Stimulated activated CD4-positive, alpha-beta T cell treated with anti-CD3 and anti-CD28 coated beads, Interleukin-1b, Interleukin-23, amount 100 ng/mL, for 24 hours (primary cell): Measurements from ENCODE around the gene VSIG8.
"Not testable (repeated sequence)": the region's sequence is repeated elsewhere in the genome, so short reads cannot be mapped to it uniquely, and the experiment has no call there.

ENCODE experiments used
- DNase-seq, 4 experiments: peaks; one replicate each; pipeline ENCODE4 v3.0.0-alpha.2; 2020; ENCODE audit warnings: low read depth in 4 of 4, low spot score in 1 of 4

The VSIG8 gene, protein sequence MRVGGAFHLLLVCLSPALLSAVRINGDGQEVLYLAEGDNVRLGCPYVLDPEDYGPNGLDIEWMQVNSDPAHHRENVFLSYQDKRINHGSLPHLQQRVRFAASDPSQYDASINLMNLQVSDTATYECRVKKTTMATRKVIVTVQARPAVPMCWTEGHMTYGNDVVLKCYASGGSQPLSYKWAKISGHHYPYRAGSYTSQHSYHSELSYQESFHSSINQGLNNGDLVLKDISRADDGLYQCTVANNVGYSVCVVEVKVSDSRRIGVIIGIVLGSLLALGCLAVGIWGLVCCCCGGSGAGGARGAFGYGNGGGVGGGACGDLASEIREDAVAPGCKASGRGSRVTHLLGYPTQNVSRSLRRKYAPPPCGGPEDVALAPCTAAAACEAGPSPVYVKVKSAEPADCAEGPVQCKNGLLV

DNA sequence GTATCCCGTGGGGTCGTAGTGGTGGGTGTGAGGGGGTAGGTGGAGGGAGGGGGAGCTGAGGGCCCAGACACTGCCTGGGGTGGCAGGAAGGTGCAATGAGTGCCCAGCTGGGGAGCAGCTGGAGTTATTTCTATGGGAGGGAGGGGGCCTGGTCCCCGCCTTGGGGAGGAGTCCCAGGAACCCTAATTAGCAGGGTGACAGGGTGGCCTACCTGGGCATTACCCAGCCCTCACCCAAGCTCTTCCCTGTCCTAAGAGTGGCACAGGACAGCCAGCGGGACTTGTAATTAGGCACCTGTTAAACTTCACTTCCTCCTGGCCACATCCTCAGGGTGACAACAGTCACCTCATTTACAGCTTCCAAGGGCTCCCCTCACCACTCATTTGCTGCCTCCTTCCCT is at the start of gene VSIG8:
Gene VSIG8, minus strand, starts transcription at position 101 of the 400 bp plus-strand sequence. CDS start 136 bp downstream, outside the sequence.
- no peak for DNase-seq

DNA sequence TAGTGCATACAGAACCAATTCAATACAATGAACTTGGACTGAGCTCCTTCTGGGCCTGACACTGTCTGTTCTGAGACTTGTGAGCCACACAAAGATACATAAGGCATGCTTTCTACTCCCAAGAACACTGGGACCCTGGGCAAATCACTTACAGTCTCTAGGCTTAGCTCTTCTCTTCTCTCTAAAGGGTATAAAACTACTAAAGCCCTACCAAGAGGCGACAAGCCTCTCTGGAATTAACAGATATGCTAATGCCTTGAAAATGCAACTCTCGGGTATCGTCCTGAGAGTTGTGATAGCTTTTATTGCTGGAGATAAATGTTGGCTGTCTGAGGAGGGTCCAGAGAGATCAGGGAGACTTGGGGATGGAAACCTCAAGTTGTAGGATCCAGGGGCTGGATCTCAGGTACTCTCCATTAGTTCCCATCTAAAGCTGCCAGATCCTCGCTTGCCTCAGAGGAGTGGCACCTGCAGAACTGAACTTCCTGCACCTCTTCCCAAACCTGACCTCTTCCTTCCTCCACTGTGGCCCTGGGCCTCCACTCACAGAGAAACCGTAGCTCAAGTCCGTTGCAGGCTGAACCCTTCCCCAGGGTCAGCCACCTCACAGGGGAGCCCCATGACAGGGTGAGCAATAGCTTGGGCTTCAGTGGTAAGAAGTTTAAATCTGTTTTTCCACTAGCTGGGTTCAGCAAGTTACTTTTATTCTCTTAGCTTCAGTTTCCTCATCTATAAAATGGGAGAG is 49.0 kb upstream of the VSIG8 start:
- DNase-seq: no peak

DNA sequence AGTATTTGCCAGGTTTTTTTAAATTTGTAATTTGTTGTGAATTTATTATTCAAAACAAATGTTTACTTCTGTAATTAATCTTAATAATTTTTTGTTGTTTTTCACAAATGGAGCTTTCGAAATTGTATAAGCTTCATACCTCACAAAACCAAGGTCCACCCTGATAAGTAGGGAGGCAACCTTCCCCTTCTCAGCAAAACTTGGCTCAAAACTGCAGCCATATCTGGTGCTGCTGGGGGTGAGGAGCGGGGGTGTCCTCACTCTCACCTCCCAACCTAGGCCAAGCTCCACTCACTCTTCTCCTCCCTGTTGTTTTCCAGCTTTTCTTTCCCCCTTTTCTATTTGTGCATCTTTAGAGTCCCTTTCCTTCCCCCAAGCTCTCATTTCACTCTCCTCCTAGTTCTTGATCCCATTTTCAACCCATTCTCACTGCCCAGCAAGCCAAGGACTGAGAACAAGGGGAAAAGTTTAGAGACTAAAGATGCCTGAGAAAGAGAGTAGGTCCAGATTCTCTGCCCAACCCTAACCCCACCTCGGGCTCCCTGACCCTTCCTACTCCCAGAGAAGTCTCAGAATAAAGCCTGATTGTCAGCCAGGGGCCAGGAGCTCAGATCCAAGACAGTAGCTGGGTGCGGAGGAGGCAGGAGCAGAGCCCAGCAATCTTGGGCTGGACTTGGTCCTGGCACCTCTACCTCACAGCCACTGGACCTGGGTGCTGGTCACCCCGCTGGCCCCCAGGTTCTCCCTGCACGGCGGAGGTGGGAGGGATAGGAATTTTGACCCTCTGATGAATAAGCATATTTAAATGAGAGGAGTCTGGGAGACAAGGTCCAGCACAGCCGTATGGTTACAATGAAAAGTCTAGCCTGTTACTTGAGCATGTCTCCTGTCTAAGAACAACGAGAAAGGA is 45.8 kb upstream of the VSIG8 start:
- DNase-seq: no peak

DNA sequence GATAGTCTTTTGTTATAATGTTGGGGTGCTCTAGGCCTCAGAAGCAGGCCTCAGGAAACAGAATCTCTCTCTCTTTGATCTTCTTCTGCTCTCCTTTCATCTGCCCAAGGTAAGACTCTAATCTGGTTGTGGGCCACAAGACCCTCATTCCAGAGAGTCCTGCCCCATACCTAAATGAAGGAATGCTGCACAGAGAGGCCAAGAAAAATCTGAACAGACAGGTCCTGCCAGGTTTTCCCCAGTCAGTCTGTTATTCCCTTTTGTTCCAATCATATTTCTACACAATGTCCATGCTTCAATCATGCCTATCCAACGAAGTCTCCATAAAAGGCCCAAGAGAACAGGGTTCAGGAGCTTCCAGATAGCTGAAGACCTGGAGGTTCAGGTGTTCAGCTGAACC is 44.5 kb upstream of the VSIG8 start:
- no peak for DNase-seq

DNA sequence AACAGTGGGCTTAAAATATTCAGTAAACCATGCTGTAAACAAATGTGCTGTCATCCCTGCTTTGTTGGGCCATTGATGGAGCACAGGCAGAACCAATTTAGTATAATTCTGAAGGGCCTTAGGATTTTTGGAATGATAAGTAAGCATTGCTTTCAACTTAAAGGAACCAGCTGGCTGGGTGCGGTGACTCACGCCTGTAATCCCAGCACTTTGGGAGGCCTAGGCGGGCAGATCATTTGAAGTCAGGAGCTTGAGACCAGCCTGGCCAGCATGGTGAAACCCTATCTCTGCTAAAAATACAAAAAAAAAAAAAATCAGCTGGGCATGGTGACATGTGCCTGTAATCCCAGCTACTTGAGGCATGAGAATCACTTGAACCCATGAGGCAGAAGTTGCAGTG is 41.6 kb upstream of the VSIG8 start:
- not testable (repeated sequence) for DNase-seq

DNA sequence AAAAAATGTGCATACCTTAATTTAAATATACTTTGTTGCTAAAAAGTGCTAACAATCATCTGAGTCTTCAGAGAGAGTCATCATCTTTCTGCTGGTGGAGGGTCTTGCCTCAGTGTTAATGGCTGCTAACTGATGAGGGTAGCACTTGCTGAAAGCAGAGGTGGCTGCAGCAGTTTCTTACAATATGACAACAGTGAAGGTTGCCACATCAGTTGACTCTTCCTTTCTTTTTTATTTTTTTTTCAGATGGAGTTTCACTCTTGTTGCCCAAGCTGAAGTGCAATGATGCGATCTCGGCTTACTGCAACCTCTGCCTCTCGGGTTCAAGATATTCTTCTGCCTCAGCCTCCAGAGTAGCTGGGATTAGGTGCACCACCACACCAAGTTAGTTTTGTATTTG is 40.1 kb upstream of the VSIG8 start:
- DNase-seq: no peak

DNA sequence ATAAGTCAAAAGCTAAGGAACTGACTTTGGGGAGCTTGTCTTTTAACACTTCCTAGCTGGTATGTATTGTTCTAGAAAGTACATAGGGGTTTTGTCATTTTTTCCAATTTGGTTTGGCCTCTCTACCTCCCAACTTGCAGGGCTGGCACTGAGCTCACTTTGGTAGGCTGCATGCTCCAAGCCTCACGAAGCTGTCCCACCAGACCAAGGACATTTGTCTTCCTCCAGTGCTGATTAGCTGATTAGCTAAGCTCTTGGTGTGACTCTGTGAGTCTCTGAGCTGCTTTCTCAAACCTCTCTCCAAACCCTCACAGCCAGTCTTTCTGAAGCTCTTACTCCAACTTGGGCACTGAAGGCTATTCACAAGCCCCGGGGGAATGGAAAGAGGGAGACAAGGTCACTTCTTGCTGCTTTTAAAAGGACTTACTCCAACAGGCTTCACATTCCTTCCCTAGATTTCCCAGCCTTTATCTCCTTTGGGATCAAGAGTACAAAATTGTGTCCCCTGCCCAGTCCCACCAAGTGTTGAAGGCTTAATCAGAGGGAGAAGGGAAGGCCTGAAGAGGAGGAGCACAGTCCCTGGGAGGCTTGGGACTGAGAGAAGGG is 38.4 kb upstream of the VSIG8 start:
- DNase-seq: no peak

DNA sequence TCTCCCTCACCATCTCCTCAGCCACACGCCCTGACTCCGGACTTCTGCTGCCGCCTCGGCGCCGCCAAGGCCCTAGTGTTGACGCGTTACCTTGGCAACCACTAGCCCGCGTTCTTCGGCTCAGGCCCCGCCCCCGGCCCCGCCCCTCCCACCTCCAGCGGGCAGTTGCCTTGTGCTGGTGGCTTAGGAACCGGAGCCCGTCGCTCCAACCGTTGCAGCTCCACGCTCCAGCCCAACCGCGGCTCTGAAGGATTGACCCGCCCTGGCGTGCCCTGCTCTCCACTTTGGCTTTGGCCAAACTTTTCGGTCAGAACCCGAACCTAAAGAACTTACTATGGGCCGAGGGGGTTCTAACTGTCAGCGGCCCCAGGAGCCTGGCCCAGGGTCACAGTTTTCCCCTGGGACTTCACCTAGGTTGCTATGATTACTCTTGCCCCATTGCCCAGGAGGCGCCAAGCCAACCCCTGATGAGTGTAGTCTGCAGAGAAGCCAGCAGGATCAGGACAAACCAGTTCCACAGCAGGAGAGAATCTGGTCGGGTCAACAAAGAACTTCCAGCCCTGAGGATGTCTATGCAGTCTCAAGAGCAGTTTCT is 37.7 kb upstream of the VSIG8 start, which contains the start of gene CFAP45:
Gene CFAP45, minus strand, starts transcription at position 80 of the 595 bp plus-strand sequence. Its CDS starts 67 bp downstream, at position 13.
- DNase-seq: no peak

DNA sequence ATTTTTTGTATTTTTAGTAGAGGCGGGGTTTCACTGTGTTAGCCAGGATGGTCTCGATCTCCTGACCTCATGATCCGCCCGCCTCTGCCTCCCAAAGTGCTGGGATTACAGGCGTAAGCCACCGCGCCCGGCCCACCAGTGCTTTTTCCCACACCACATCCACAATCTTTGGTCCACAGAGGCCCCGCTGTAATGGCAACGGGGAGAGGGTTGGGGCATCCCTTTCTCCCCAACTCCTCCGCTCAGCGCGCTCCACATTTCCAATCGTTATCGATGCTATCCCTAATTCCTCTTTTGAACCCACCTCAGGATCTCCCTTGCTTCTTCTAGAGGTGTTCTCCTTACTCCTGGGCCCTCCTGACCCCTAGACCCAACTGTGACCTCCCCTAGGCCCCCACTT is 37.2 kb upstream of the VSIG8 start:
- DNase-seq: not testable (repeated sequence)

DNA sequence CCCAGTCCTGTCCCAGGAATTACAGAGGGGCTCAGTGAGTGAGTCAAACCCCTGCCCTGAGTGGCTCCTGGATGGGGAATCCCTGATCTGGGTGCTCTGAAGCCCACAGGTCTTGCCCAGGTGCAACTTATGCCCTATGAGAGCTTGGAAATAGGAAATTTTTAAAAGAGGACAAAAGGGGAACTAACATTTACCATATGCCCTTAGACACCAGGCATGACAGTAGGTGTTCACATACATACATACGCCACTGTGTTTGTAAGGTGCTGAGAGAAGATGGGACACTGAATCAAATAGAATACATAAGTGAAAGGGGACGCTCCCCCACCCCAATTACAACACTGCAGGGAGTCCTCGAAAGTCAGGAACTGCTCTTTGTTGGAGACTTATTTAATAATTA is 36.1 kb upstream of the VSIG8 start:
- DNase-seq: no peak

DNA sequence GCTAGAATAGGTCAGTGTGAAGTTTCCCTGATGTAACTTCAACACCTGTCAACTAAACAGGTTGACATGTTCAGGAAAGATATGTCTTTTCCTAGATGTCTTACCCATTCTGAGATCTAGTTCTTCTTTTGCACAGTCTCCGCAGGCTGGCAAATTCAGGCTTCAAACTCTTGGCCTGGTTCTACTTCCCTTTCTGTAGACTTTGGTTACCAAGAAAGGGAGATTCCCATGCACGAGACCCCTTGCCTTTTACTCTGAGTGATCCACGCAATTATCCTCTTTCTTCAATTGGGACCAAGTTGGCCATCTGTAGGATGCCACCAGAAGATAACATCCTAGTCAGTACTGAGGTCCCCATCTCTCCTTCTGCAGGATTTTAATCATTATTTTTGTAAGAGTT is 35.5 kb upstream of the VSIG8 start:
- DNase-seq: no peak

DNA sequence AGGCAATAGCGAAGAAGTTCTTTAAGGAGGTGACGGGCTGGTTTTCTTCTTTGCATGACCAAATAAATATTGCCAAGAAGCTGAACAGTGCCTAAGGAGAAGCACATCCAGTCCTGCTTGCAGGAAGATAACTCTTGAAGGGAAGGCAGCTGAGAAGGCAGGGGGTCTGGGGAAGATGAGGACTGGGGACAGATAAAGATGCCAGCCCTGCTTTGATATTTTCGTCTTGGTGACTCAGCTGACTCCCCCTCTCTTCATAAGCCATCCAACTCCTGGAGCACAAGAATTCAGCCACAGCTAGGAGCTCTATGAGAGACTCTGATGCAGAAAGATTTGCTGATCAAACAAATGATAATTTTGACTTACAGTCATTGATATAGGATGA is 34.1 kb upstream of the VSIG8 start:
- no peak for DNase-seq

DNA sequence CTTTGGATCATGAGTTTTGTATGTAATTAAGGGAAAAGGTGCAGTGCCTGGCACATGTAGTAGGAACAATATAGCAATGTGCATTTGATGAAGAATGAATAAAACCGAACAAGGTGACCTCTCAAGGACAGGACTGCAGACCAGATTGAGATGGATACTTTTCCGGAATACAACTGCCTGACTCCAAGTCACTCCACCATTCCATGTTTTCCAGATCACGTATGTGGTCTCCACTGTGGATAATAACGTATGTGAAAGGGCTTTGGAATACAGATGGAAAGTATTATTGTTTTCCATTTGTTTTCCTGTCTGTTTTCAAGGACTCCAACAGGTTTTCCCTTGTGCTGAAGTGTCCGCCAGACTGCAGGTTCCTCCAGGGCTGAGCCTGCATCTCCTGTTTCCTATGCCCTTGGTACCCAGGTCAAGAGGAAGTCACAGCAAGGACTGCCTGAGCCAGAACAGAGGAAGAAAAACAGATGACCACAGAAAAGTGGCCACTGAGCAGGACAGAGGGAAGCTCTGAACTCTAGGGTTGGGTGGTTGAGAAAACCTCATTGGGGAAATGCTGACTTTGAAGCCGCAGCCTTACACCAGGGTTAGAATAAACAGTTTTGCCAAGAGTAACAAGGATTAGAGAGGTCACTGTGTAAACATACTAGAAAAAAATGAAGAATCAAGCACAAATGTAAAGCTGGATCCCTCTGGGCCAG is 33.5 kb upstream of the VSIG8 start:
- DNase-seq: no peak

DNA sequence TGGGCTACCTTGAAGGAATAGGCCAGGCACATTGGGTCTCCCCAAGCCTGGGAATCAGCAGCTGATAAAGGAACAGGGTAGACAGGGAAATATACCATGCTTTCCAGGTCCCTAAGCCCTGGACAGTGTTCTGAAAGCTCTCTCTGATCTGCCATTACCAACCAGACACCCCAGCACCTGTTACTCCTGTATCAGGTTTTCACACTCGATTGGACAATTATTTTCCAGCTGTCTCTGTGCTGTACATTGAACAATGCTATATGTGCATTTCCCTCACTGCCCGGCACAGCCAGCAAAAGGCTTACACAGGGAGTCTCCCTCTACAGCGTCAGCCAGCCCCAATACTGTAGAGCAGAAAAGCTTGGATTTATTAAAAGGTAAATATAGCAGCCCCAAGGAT is 32.8 kb upstream of the VSIG8 start:
- DNase-seq: no peak

DNA sequence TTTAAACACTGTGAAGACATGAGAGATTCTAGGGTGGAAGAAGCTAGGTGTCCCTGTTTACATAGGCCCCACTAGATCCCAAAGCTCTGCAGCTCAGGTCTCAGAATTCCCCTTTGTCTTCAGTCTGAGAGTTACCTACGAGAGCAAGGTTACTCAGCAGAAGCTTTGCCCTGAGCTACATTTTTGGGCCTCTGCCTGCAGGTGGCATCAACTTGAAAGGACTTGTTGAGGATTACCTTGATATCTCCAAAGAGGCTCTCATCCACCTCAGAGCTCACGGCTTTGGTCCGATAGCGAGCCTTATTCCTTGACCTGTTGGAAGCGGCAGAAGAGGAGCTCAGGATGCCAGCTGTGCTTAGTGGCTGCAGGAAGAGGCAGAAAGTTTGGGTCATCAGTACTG is 30.5 kb upstream of the VSIG8 start:
- no peak for DNase-seq

DNA sequence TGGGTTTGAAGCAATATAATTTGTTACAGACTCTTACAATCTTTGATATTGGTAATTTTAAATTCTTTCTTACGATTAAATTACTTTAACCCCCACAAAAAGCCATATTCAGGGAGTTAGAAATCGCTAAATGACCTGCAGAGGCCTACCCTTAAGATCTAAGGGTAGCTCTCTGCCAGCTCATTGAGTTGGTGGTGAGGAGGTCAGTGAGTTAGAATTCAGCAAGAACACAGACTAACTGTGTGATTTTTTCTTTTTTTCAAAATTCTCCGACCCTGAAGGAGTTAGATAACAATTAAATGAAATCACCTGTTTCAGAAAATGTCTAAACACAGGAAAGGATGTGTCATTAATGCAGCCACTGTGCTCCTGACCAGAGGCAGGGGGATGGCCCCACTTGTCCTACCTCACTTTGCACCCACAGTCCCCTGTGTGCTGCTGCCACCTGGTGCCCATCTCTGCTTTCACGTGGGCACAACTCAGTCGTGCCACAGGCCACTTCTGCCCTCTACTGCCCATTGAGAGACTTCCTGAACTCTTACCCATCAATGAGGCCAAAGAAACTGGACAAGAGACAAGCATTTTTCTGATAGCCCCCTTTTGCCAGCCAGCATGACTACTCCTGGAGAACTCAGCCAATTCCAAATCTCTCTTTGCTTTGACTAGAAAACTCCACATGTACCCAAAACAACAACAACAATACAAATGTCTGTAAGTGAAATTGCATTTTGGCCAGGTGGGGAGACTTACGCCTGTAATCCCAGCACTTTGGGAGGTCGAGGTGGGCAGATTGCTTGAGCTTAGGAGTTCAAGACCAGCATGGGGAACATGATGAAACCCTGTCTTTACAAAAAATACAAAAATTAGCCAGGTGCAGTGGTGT is 29.1 kb upstream of the VSIG8 start:
- DNase-seq: peak; percentile 41 to 66 (median 50)

DNA sequence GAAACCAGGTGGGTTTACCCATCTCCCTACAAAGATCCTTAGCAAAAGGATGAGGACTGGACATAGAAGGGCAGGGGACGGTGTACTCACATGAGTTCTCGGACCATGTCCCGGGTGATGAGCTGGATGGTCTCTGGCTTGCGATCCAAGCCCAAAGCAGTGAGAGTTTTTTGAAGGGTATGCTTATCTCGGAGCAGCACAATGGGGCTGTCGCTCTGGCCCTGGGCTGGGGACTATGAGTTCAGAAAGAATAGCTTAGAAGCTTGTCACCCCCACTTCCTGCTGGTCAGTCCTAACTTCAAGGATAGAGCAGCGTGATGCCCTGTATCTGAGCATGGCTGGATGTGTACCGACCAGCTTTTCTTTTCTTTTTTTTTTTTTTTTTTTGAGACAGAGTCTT is 27.9 kb upstream of the VSIG8 start:
- no peak for DNase-seq

DNA sequence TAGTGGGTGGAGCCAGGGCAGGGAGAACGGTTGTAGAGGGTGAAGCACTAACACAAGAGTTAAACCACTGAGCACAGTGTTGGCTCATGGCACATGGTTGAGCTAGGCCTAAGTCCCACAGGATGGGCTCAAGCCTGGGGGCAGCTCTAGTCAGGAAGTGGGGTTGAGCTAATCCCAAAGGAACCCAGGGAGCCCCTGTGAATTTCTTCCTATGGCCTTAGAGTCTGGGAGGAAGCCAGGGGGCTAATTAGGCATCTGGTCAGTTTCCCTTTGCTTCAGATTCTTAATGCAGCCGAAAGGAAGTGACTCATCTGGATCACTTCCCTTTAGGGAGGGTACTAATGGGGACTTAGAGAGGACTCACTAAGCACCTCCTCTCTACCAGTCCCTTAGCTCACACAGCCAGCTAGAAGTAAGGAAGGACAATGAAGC is 27.4 kb upstream of the VSIG8 start:
- DNase-seq: no peak

DNA sequence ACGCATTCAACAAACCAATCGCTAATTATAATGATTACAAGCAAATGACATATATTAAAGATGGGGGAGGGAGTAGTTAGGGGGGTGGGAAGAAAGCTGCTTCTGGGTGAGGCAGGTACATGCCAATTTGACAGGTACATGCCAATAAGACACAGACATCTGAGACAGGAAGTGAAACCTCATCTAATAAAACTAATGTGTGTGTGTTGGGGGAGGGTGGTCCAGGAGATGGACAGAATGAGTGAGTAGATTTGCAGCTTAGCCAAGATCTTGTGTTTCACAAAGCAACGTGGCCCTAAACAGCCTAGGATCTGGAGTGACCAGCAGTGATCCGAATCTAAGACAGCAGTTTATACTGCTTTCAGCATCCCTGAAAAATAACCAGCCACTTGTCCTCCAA is 26.7 kb upstream of the VSIG8 start:
- DNase-seq: no peak
